DMS53 (cell line): Measurements from ENCODE around the gene UBR2.
"Not testable (repeated sequence)": the region's sequence is repeated elsewhere in the genome, so short reads cannot be mapped to it uniquely, and the experiment has no call there.

ENCODE experiments used
- DNase-seq: peaks from one replicate; lab custom pipeline; 2025; lab: John Stamatoyannopoulos, UW

The UBR2 gene

DNA sequence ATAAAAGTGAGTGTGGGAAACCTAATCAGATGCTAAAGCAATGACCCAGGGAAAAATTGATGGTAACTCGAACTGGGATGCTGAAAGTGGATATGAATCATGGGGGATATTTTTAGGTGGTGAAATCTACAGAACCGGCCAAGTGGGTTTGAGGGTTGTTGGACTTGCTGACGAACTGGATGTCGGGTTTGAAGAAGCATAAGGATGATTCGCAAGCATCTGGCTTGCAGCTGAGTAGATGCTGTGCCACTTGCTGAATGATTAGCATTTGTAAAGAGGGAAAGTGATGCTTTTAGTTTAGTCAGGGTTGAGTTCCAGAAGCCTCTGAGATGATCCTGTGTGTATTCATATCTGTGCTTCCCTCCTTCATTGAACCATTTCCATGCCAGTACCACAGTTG, 54.9 kb downstream of the UBR2 start:
- no peak for DNase-seq

DNA sequence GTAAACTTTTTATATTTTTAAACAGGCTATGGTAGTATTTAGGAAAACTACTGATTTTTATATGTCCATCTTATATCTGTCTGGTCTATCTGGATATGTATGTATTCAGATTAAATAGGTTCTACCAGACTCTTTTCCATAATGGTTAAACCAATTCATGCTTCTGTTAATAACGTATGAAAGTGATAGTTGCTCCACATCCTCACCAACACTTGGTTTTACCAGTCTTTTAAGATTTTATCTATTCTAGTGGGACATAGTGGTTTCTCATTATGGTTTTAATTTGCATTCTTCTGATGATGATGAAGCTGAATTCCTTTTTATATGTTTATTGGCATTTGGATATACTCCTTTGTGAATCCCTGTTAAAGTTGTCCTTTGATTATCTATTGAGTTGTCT, 56.1 kb downstream of the UBR2 start:
- no peak for DNase-seq

DNA sequence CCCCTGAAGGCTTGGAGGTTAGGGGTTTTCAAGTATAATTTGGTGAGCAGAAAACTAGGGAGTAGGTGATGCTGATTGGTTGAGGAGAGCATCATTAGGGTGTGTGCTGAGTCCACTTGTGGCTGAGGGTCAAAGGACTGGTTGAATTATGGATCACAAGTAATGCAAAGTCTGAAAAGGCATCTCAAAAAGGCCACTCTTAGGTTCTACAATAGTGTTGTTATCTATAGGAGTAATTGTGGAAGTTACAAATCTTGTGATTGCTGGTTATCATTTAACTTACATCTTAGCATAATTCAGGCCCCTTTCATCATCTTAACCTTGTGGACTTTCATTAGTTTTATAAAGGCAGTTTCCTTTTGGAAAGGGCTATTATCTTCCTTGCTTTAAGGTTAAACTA, 60.8 kb downstream of the UBR2 start:
- DNase-seq: no peak

DNA sequence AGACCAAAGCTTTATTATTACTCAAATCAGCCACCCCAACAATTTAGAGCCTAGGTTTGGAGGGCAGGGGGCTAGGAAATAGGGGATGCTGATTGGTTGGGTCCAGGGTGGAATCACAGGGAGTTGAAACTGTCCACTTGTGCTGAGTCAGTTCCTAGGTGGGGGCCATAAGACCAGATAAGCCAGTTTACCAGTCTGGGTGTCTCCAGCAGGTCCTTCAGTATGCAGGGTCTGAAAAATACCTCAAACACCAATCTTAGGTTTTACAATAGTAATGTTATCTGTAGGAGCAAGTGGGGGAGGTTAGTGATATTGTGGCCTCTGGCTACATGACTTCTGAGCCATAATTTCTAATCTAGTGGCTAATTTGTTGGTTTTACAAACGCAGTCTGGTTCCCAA, 63.2 kb downstream of the UBR2 start:
- no peak for DNase-seq

DNA sequence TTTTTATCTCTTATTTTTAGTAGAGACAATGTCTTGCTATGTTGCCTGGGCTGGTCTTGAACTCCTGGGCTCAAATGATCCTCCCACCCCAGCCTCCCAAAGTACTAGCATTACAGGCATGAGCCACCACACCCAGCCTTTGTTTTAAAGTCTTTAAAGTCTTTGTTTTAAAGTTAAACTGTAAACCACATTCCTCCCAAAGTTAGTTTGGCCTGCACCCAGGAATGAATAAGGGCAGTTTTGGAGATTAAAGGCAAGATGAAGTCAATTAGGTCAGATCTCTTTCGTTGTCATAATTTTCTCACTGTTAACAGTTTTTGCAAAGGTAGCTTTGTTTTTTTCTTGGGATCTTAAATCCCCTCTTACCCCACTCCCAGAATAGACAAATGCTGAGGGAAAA, 63.8 kb downstream of the UBR2 start:
- DNase-seq: no peak

DNA sequence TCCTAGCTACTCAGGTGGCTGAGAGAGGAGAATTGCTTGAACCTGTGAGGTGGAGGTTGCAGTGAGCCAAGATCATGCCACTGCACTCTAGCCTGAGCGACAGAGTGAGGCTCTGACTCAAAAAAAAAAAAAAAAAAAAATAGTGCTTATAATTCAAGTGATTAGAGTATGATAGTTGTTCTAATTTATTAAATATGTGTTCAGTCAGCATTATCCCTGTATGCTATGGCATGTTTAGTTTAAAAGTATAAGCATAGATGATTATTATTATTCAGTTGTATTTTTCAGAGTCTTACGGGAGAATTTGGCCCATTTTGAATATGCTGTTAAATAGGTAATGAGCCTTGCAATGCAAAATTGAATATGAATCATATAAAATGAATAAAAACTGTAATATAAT, 64.8 kb downstream of the UBR2 start:
- no peak for DNase-seq

DNA sequence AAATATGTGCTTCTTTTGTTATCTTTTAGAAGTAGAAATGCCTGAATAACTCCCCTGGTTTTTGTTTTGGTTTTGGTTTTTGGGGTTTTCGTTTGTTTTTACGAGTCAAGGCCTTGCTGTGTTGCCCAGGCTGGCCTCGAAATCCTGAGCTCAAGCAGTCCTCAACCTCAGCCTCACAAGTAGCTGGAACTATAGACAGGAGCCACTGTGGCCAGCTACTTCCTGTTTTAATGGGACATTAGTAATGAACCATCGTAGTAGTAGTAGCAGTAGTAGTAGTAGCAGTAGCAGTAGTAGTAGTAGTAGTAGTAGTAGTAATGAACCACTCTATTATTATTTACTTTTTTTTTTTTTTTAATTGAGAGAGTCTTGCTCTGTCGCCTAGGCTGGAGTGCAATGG, 66.0 kb downstream of the UBR2 start:
- no peak for DNase-seq

DNA sequence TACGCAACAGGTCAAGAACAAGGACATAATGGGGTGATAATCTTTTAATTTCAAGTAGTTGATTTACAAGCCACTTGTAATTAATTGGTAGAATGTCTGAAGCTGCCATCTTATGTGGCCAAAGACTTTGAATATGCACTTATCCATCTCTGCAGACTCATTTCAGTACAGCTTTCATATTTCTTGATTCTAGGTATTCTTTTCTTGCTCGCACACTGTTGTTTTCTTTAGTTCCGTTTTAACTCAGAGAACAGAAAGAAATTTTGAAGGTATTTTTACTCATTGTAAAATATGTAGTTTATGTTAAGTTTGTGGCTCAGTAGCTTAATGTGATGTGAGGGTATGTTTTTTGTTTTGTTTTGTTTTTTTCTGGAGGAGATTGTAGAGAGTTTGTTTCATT, 73.9 kb downstream of the UBR2 start:
- no peak for DNase-seq

DNA sequence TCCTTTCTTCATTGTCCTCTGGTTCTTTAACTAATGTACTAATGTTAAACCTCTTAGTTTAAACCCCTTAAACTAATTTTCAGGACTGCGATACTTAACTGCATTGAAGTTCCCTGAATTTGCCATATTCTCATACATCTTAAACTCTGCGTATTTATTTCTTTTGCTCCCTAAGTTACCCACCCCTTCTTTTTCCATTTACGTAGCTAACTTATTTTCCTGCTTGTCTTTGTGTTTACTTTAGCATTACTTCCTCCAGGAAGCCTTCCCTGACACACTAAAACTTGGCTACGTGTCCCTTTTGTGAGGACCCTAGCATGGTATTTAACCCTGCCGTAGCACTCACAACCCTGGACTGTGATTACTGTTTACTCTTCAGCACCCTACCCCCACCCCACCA, 79.0 kb downstream of the UBR2 start:
- no peak for DNase-seq

DNA sequence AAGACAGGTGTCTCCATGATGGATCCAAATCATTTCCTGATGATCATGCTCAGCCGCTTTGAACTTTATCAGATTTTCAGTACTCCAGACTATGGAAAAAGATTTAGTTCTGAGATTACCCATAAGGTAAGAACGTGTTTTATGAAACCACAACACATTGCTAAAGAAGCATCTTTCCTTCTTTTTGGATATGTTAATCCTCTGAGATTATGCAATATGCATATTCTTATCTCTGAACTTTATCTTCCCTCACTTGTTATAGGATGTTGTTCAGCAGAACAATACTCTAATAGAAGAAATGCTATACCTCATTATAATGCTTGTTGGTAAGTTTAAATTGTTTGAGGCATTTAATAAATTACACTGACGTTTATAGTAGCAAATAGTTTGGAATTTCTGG, 80.4 kb downstream of the UBR2 start:
- DNase-seq: no peak

DNA sequence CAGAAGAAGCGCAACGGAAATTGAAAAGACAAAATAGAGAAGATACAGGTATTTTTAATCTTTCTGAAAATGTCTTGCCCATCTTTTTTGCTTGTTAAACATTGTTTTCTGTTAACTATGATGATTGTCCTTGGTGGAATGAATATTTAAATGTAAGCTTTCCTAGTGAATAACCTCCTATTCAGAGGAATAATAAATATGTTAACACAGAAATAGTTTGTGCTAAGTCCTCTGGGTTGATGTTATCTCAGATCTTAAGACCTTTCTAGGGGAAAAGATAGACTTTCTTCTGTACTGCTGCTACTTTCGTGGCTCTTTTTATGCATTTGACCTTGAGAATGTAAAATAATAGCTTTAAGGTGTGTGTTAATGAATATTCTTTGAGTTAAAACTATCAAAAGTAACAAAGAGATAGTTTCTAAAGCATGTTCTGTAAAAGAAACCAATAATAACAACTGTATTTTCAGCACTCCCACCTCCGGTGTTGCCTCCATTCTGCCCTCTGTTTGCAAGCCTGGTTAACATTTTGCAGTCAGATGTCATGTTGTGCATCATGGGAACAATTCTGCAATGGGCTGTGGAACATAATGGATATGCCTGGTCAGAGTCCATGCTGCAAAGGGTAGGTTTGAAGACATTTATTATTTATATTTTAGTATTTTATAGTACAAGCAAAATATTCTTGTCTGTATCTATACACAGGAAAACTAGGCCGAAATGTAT, 88.4 kb downstream of the UBR2 start:
- DNase-seq: no peak

DNA sequence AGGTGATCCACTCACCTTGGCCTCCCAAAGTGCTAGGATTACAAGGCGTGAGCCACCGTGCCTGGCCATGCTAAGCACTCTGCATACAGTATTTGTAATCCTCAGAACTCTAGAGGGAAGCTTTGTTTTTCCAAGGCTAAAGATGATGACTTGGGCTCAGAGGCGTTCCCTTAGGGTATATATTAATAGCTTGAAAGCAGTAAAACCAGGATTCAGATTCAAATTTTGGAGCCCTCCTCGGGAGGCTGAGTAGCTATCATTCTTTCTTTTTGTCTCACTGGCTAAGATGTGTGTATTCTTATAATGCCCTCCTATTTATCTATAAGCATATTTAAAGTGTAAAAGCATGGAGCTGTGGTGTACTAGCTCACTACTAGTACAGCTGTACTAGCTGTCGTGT, 90.0 kb downstream of the UBR2 start:
- DNase-seq: no peak

DNA sequence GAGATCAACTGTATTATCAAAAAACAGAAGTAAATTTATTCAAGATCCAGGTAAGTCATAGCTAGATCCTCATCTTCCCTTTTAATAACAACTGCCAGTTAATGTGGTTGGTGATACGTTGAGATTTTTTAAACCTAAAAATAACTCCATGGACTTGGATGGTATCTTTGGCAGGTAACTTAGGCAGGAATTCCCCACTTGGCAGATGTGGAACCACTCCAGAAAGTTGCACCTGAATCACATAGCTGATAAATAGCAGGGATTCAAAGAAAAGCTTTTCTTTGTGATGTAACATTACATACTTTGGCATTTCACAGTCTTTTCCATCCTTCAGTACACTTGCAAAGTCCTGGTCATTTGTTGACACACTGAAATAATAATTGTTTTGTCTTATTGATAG, 96.0 kb downstream of the UBR2 start:
- DNase-seq: no peak

DNA sequence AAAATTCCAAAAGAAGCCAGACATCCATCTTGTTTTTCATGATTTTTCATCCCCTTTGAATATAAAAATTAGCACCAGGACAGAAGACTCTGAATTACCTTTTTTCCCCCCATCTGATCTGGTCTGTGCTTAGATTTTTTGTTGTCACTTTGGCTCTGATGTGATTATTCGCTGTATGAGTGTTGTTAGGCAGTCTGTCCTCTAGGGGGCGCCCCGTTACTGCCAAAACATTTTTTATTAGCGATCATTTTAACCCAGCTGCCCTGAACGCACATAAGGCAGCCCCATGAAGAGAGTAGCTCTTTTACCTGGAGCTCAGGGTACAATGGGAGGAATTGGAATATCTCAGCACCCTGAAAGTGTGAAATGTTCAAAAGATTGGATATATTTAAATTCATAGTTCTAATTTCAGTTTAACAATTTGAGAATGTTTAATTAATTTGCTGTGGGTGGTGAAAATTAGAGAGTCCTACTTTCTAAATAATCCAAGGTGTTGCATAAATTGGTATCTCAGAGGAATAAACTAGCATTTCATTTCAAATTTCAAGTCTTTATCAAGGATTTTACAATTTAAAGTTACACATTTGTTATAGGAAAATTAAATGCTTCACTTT, 97.8 kb downstream of the UBR2 start:
- DNase-seq: peak; percentile 79

DNA sequence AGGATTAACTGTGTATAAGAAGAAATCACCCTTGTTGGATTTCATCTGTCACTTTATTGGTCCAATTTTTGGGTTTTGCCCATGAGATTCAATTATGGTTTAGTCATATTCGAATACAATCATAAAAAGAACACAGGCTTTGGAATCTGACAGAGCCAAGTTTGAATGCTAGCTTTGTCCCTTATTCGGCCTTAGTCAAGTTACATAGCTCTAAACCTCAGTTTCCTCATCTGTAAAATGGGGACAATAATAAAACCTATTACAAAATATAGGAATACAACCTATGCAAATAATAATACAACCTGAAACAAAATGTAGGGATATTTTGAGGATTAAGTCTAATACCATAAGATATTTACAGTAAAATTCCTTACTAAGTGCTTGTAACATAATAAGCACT, 100.9 kb downstream of the UBR2 start:
- no peak for DNase-seq

DNA sequence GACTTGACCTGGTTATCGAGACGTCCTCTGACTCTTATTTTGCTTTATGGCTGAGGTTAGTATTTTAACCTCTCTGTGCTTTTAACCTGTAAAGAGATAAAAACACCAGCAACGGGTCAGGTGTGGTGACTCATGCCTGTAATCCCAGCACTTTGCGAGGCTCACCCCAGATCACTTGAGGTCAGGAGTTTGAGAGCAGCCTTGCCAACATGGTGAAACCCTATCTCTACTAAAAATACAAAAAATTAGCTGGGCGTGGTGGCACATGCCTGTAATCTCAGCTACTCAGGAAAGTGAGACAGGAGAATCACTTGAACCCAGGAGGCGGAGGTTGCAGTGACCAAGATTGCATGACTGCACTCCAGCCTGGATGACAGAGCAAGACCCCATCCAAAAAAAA, 110.5 kb downstream of the UBR2 start:
- DNase-seq: not testable (repeated sequence)

DNA sequence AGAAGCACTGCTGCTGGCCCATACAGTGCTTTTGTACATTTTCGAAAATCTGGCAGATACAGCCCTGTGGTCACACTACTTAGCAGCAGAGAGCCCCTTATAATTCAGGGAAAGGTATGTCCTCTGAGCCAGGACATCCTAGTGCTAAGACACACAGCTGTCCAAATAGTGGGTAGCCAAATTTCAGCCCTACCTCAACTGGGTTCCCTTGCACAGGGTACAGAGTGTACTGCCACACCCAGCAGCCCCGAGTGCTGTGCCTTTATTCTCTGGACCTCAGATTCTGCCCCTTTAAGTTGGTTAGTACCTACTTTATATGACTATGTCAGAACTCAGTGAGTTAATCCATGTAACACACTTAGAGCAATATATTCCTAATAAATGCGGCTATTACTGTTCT, 111.0 kb downstream of the UBR2 start:
- DNase-seq: no peak

DNA sequence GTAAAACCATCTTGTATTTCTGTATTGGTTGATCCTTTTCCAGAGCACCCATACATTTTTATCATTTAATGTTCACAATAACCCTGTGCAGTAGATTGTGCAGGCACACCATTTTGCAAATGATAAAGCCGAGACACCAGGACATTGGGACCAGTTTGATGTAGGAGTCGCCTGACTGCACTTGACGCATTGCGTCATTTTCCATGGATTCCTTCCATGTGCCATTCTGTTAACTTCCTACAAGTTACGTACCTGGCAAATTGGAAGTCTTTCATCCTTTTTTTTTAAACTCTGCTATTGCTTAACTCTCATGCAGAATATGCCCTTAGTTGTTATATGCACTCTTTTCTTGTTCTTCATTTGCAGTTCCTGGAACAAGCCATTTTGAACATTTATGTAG, 115.5 kb downstream of the UBR2 start:
- no peak for DNase-seq

DNA sequence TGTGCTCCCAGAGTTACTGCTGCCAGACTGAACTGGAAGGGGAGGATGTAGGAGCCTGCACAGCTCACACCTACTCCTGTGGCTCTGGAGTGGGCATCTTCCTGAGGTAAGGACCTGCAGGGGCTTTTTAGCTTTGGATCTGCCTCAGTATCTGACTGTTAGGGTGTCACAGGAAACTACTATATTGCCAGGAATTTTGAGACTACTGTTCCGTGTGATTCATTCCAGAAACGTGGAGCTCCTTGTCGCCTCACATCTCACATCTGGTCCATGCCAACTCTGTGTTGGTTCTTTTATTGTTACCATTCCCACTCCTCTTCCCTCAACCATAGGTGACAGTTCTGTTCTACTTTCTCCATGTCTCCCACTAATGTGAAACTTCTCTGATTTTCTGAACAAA, 124.5 kb downstream of the UBR2 start:
- no peak for DNase-seq

DNA sequence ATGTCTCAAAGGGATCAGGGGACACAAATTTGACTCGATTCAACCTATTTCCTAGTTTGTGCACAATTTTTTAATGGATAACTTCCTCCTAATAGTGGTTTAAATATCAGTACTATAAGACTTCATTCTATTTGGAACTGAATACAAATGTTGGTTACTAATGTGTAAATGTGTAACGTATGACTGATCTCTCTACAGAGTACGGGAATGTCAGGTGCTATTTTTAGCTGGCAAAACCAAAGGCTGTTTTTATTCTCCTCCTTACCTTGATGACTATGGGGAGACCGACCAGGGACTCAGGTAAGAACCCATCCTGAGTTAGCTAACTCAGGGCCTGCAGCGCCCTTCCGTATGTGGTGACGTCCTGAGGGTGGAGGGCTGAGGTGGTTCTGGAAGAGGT, 125.5 kb downstream of the UBR2 start:
- no peak for DNase-seq

DNA sequence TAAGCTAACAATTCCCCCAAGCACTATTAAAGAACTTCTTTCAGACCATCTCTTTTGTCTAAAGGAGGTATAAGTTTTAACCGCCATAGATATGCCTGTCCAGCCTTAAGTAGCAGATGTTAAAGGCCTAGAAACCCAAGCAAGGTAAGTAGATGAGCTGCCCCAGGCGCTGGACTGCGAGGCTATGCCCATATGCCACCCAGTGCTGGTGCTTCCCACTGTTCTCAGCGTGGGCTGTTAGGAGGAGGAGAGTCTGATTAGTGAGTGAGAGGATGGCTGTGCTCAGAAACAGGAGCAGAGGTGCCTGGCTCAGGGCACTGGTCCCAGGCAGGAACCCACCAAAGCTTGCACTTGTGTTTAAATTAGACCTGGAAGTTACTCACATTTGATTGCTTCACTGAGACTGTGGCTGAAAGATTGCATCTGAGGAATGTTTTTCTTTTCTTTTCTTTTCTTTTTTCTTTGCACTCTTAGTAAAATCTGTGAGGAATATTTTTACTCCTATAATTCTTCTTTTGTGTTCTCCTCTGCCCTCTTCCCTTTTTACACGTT, 126.4 kb downstream of the UBR2 start:
- DNase-seq: no peak

DNA sequence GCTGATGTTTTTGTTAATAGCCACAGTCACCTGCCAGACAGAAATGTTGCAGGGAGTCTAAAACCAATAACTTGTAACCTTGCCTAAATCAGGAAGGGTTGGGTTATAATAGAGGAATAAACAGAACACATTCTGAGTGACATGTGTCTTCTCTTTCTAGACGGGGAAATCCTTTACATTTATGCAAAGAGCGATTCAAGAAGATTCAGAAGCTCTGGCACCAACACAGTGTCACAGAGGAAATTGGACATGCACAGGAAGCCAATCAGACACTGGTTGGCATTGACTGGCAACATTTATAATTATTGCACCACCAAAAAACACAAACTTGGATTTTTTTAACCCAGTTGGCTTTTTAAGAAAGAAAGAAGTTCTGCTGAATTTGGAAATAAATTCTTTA, 127.0 kb downstream of the UBR2 start:
- no peak for DNase-seq

DNA sequence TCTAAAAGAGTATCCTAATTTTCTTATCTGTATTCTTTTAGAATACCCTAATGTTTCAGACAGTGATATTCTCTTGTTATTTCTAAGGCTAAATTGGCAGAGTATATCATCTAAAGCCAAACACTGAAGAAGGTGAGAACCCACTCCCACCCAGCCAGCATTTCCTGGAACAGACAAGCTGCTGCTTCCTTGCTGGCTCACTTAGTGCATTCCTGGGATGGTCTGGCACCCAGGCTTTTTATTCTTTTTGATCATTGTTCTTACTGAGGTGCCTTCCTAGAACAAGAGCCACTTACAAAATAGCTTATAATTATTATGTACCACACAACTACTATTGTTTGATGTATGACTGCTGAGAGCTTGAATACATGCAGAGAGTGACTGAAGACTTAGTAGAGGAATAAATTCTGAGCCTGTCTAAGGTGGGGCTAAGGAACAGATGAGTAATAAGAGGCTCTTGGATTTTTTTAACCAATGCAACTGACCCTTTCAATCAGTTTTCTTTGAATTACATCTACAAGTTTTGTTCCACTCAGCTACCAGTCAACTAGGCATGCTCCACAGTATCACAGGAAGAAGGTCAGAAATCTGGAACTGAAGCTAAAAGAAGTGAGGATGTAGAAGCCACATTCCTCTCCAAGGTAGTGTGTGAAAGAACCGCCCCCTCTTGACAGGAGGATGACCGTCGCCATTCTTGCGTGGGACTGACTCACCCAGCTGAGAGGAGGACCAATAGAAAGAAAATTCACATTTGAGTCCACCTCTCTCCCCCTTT, 128.5 kb downstream of the UBR2 start:
- DNase-seq: peak; percentile 66
